Fibroblast of the conjunctiva (primary cell): Measurements from ENCODE around the gene ADAMTS2.

ENCODE experiments used
- DNase-seq: peaks from one replicate; pipeline ENCODE4 v3.0.0-alpha.2; 2010; ENCODE audit warnings: low read depth

The ADAMTS2 gene

GRCh38 chr5:179177711-179178575, 167.3 kb downstream of the ADAMTS2 start:
- no peak for DNase-seq

GRCh38 chr5:179176571-179177230, 168.6 kb downstream of the ADAMTS2 start:
- no peak for DNase-seq

GRCh38 chr5:179176166-179176565, 169.1 kb downstream of the ADAMTS2 start:
- no peak for DNase-seq

- no peak for DNase-seq
Measured at GRCh38 chr5:179171816-179172745, 173.2 kb downstream of the ADAMTS2 start.

GRCh38 chr5:179171251-179171815, 173.9 kb downstream of the ADAMTS2 start:
- no peak for DNase-seq

- no peak for DNase-seq
Measured at GRCh38 chr5:179170606-179171005, 174.7 kb downstream of the ADAMTS2 start.

- no peak for DNase-seq
Measured at GRCh38 chr5:179169836-179170235, 175.4 kb downstream of the ADAMTS2 start.

- DNase-seq: no peak
Measured at GRCh38 chr5:179168664-179169063, 176.6 kb downstream of the ADAMTS2 start.

- no peak for DNase-seq
Measured at GRCh38 chr5:179167871-179168451, 177.3 kb downstream of the ADAMTS2 start.

GRCh38 chr5:179166886-179167841, 178.1 kb downstream of the ADAMTS2 start:
- peak; percentile 29 for DNase-seq

GRCh38 chr5:179166171-179166885, 178.9 kb downstream of the ADAMTS2 start:
- no peak for DNase-seq

- DNase-seq: no peak
Measured at GRCh38 chr5:179165421-179166170, 179.7 kb downstream of the ADAMTS2 start.

GRCh38 chr5:179164331-179165311, 180.6 kb downstream of the ADAMTS2 start:
- DNase-seq: no peak

GRCh38 chr5:179163236-179164155, 181.8 kb downstream of the ADAMTS2 start:
- DNase-seq: no peak

GRCh38 chr5:179162351-179163235, 182.7 kb downstream of the ADAMTS2 start:
- DNase-seq: no peak

- DNase-seq: no peak
Measured at GRCh38 chr5:179161901-179162300, 183.4 kb downstream of the ADAMTS2 start.
